Fibroblast of peridontal ligament (primary cell): ENCODE data around the gene GAS2L1.

ENCODE experiments used
- DNase-seq: peaks from one replicate; pipeline ENCODE4 v3.0.0-alpha.2; 2010; ENCODE audit errors: extremely low read depth

Gene GAS2L1

GRCh38 chr22:29275167-29275566 lies 31.3 kb upstream of the GAS2L1 start:
- no peak for DNase-seq

- no peak for DNase-seq
Observed at GRCh38 chr22:29275819-29276565, 30.5 kb upstream of the GAS2L1 start.

GRCh38 chr22:29277927-29278326 lies 28.5 kb upstream of the GAS2L1 start:
- DNase-seq, result no peak

- DNase-seq, result no peak
Observed at GRCh38 chr22:29284196-29284595, 22.3 kb upstream of the GAS2L1 start.

GRCh38 chr22:29288837-29289236 lies 17.6 kb upstream of the GAS2L1 start:
- no peak for DNase-seq

GRCh38 chr22:29290061-29290460 lies 16.4 kb upstream of the GAS2L1 start:
- DNase-seq, result no peak

- no peak for DNase-seq
Observed at GRCh38 chr22:29291215-29291614, 15.2 kb upstream of the GAS2L1 start.

- no peak for DNase-seq
Observed at GRCh38 chr22:29292379-29292778, 14.1 kb upstream of the GAS2L1 start.

GRCh38 chr22:29298641-29299040 lies 7.8 kb upstream of the GAS2L1 start:
- no peak for DNase-seq

- DNase-seq, result no peak
Observed at GRCh38 chr22:29299136-29299900, 7.1 kb upstream of the GAS2L1 start.

- no peak for DNase-seq
Observed at GRCh38 chr22:29300467-29300806, 6.0 kb upstream of the GAS2L1 start.

- DNase-seq, result no peak
Observed at GRCh38 chr22:29300807-29301601, 5.4 kb upstream of the GAS2L1 start.

GRCh38 chr22:29301716-29302401 lies 4.6 kb upstream of the GAS2L1 start:
- no peak for DNase-seq

GRCh38 chr22:29302402-29302680 lies 4.1 kb upstream of the GAS2L1 start:
- no peak for DNase-seq

GRCh38 chr22:29302681-29303465 lies 3.6 kb upstream of the GAS2L1 start:
- DNase-seq, result no peak

- DNase-seq, result no peak
Observed at GRCh38 chr22:29305836-29306174, 645 bp upstream of the GAS2L1 start.

GRCh38 chr22:29306835-29307595 lies 565 bp downstream of the GAS2L1 start:
- DNase-seq, result peak; percentile 58

- DNase-seq, result no peak
Observed at GRCh38 chr22:29307596-29308147, 1.2 kb downstream of the GAS2L1 start.

GRCh38 chr22:29308148-29308790 lies 1.8 kb downstream of the GAS2L1 start:
- no peak for DNase-seq

- peak; percentile 66 for DNase-seq
Observed at GRCh38 chr22:29308791-29309262, 2.4 kb downstream of the GAS2L1 start.
